ENCODE data around the gene MVD. TPM values are rescaled to one million over a fixed set of nuclear protein-coding genes. Genes with fewer than 3 reads are reported as not detected.
A peak's percentile ranks its signal among the peaks of the same experiment; 100 is the strongest.

MVD gene
- total and polyA plus RNA-seq, 2 of the 13 experiments (the other 11 are each of a cell fraction or from before 2014, with no cell fraction given) = 28.1 to 187 TPM

DNA sequence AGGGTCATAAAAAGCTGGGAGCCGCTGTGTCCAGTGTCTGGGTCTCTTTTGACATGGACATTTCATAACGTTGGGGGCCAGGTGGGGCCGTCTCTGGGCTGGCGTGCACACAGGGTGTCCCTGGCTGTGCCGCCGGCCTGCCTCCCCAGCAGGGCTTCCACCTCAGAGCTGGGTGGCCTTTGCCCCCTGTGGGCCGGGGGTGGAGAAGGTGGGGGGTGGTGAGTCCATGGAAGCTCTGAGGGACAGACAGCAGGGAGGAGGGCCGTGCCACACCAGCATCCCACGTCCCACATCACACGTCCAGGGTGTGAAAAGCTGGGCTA, 24.3 kb upstream of the MVD start (continued):
- TF ChIP-seq, protein P1, sequence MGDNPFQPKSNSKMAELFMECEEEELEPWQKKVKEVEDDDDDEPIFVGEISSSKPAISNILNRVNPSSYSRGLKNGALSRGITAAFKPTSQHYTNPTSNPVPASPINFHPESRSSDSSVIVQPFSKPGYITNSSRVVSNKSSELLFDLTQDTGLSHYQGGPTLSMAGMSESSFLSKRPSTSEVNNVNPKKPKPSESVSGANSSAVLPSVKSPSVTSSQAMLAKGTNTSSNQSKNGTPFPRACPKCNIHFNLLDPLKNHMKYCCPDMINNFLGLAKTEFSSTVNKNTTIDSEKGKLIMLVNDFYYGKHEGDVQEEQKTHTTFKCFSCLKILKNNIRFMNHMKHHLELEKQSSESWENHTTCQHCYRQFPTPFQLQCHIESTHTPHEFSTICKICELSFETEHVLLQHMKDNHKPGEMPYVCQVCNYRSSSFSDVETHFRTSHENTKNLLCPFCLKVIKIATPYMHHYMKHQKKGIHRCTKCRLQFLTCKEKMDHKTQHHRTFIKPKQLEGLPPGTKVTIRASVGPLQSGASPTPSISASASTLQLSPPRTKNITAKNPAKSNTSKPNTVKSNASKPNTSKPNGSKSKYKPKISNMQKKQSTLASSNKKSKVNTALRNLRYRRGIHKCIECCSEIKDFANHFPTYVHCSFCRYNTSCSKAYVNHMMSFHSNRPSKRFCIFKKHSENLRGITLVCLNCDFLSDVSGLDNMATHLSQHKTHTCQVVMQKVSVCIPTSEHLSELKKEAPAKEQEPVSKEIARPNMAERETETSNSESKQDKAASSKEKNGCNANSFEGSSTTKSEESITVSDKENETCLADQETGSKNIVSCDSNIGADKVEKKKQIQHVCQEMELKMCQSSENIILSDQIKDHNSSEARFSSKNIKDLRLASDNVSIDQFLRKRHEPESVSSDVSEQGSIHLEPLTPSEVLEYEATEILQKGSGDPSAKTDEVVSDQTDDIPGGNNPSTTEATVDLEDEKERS (CRISPR knock-in tag; IDR thresholded peaks at IDR 0.05) = 0 out of 2 replicates have a peak, but pooled peaks have one; percentile 12
- TF ChIP-seq SRSF1 (optimal IDR thresholded peaks at IDR 0.05; ENCODE audit: low read depth, low read length) = peak; percentile 69
- no peak for TF ChIP-seq ZFYVE20 (CRISPR knock-in tag; IDR thresholded peaks at IDR 0.05; ENCODE audit: borderline replicate concordance, low read depth)
- no peak for TF ChIP-seq CHD4 (IDR thresholded peaks at IDR 0.05; ENCODE audit: borderline replicate concordance, low read length)
- no peak for TF ChIP-seq MAFG (CRISPR knock-in tag; IDR thresholded peaks at IDR 0.05)
- TF ChIP-seq, protein P2, sequence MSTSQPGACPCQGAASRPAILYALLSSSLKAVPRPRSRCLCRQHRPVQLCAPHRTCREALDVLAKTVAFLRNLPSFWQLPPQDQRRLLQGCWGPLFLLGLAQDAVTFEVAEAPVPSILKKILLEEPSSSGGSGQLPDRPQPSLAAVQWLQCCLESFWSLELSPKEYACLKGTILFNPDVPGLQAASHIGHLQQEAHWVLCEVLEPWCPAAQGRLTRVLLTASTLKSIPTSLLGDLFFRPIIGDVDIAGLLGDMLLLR (CRISPR knock-in tag; IDR thresholded peaks at IDR 0.05) = no peak
- no peak for TF ChIP-seq ZNF232 (CRISPR knock-in tag; IDR thresholded peaks at IDR 0.05; ENCODE audit: borderline replicate concordance)
- no peak for TF ChIP-seq ZNF737 (CRISPR knock-in tag; IDR thresholded peaks at IDR 0.05; ENCODE audit: borderline replicate concordance)
- TF ChIP-seq, protein P3, sequence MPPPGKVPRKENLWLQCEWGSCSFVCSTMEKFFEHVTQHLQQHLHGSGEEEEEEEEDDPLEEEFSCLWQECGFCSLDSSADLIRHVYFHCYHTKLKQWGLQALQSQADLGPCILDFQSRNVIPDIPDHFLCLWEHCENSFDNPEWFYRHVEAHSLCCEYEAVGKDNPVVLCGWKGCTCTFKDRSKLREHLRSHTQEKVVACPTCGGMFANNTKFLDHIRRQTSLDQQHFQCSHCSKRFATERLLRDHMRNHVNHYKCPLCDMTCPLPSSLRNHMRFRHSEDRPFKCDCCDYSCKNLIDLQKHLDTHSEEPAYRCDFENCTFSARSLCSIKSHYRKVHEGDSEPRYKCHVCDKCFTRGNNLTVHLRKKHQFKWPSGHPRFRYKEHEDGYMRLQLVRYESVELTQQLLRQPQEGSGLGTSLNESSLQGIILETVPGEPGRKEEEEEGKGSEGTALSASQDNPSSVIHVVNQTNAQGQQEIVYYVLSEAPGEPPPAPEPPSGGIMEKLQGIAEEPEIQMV (CRISPR knock-in tag; IDR thresholded peaks at IDR 0.05; ENCODE audit: low read depth) = no peak
- TF ChIP-seq KMT2B (CRISPR knock-in tag; IDR thresholded peaks at IDR 0.05) = no peak
- no peak for TF ChIP-seq ZKSCAN1 (IDR thresholded peaks at IDR 0.05; ENCODE audit: low read length)
- TF ChIP-seq YEATS4 (CRISPR knock-in tag; IDR thresholded peaks at IDR 0.05; ENCODE audit: borderline replicate concordance) = no peak
- 0 out of 2 replicates have a peak, but pooled peaks have one; percentile 33 for TF ChIP-seq CAMTA2 (CRISPR knock-in tag; IDR thresholded peaks at IDR 0.05; ENCODE audit: borderline replicate concordance)
- no peak for TF ChIP-seq ZNF317 (CRISPR knock-in tag; IDR thresholded peaks at IDR 0.05)
- no peak for TF ChIP-seq DNMT3B (CRISPR knock-in tag; conservative IDR thresholded peaks at IDR 0.05)
- TF ChIP-seq, protein P4, sequence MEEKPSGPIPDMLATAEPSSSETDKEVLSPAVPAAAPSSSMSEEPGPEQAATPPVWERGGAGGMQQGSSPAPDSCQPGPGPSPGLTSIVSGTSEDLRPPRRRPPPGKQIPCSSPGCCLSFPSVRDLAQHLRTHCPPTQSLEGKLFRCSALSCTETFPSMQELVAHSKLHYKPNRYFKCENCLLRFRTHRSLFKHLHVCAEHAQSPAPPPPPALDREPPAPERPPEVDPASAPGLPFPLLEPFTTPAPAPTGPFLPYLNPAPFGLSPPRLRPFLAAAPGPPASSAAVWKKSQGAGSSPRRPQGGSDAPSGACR (CRISPR knock-in tag; IDR thresholded peaks at IDR 0.05) = no peak
- 0 out of 2 replicates have a peak, but pooled peaks have one; percentile 16 for TF ChIP-seq MEIS1 (CRISPR knock-in tag; IDR thresholded peaks at IDR 0.05; ENCODE audit: borderline replicate concordance)
- no peak for TF ChIP-seq ZFAT (CRISPR knock-in tag; conservative IDR thresholded peaks at IDR 0.05)
- TF ChIP-seq, protein P5, sequence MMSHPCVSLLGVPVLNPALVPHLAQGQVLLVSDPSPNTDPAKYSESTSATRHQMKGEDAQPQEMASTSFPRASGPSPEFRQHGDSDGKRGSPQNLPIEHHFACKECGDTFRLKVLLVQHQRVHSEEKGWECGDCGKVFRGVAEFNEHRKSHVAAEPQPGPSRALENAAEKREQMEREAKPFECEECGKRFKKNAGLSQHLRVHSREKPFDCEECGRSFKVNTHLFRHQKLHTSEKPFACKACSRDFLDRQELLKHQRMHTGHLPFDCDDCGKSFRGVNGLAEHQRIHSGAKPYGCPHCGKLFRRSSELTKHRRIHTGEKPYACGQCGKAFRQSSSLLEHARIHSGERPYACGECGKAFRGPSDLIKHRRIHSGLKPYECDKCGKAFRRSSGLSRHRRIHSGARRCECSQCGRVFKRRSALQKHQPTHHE (CRISPR knock-in tag; IDR thresholded peaks at IDR 0.05; ENCODE audit: borderline replicate concordance) = no peak
- TF ChIP-seq SRSF4 (IDR thresholded peaks at IDR 0.05; ENCODE audit: low read depth, low read length, poor library complexity, severe bottlenecking) = no peak
- no peak for TF ChIP-seq GABPA (IDR thresholded peaks at IDR 0.05; ENCODE audit: low read depth, low read length)
- TF ChIP-seq GABPA (CRISPR knock-in tag; IDR thresholded peaks at IDR 0.05; ENCODE audit: low read depth) = no peak
- TF ChIP-seq, protein P6, sequence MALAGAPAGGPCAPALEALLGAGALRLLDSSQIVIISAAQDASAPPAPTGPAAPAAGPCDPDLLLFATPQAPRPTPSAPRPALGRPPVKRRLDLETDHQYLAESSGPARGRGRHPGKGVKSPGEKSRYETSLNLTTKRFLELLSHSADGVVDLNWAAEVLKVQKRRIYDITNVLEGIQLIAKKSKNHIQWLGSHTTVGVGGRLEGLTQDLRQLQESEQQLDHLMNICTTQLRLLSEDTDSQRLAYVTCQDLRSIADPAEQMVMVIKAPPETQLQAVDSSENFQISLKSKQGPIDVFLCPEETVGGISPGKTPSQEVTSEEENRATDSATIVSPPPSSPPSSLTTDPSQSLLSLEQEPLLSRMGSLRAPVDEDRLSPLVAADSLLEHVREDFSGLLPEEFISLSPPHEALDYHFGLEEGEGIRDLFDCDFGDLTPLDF (CRISPR knock-in tag; IDR thresholded peaks at IDR 0.05) = no peak

Data from HepG2 (cell line).